ENCODE data around the gene ABCB11. TPM values are rescaled to one million over a fixed set of nuclear protein-coding genes. Genes with fewer than 3 reads are reported as not detected.
A peak's percentile ranks its signal among the peaks of the same experiment; 100 is the strongest.

Gene ABCB11
- total and polyA plus RNA-seq, 7 donors = 0.01 to 0.12 (median 0.04) TPM; not detected in 2

DNA sequence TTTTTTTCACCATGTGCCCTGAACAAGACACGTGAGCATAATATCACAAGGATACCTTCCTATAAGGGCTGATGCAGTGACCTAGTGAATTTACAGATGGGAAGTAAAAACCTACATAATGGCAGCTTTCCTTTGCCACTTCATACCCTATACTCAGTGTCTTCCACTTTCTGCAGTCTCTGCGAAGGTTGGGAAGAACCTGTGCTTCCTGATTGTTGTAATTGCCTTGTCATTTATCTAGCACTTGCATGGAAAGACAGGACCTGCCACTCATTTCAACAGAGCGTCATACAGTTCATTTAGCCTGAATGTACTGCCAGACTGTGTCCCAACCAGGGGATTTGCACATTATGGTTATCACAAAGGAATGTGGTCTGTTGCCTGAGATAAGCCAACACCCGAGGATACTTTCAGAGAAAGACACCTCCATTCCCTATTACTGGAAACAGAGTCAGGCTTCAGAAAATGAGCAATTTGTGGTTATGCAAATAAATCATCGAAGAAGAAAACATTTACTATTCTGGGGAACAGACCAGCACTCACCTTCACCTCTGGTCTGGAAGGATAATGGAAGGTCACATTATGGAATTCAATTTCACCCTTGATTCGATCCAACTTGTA lies 55.0 kb downstream of the ABCB11 start:
- H3K4me1 ChIP-seq = no peaks in the 10 kb centered on the region
- 65 to 66% (median 65%) methylated on average over 6 of the region's 6 CpGs for WGBS, 3 donors
- no peak overlapping the region for H3K27ac ChIP-seq
- H3K9me3 ChIP-seq = no peaks in the 10 kb centered on the region
- intact Hi-C loops (cut with DNase I) = no loop called here
- TF ChIP-seq, protein P1, sequence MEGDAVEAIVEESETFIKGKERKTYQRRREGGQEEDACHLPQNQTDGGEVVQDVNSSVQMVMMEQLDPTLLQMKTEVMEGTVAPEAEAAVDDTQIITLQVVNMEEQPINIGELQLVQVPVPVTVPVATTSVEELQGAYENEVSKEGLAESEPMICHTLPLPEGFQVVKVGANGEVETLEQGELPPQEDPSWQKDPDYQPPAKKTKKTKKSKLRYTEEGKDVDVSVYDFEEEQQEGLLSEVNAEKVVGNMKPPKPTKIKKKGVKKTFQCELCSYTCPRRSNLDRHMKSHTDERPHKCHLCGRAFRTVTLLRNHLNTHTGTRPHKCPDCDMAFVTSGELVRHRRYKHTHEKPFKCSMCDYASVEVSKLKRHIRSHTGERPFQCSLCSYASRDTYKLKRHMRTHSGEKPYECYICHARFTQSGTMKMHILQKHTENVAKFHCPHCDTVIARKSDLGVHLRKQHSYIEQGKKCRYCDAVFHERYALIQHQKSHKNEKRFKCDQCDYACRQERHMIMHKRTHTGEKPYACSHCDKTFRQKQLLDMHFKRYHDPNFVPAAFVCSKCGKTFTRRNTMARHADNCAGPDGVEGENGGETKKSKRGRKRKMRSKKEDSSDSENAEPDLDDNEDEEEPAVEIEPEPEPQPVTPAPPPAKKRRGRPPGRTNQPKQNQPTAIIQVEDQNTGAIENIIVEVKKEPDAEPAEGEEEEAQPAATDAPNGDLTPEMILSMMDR (IDR thresholded peaks at IDR 0.05) = no peak
- H3K27me3 ChIP-seq (ENCODE audit: insufficient read depth in 3 of 3, low read length in 2 of 3) = no peaks in the 10 kb centered on the region
- peak in 3 of 4 donors; percentile 30 to 63 (median 34) for ATAC-seq
- H3K4me3 ChIP-seq = no peak overlapping the region
- no peak for DNase-seq
- H3K36me3 ChIP-seq (ENCODE audit: insufficient read depth in 1 of 2, low read depth in 1 of 2) = no peaks in the 10 kb centered on the region

DNA sequence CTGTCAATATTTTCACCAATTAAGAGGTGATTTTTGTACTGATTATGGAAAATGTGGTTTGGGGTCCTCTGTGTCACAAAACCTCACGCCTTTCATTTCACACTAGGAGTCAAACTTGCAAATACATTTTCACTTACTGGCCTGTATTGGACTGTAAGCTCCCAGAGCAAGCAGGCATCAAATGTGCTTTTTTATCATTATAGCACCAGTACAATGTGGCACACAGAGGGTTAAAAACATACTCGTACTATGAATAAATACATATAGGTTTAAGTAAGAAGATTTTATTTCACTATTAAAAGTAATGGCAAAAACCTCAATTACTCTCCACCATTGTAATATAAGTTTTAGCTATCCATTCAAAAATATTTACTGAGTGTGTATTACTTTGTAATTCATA lies 56.7 kb downstream of the ABCB11 start:
- H3K36me3 ChIP-seq (ENCODE audit: insufficient read depth in 1 of 2, low read depth in 1 of 2) = no peaks in the 10 kb centered on the region
- 67 to 71% (median 68%) methylated on average over 2 of the region's 2 CpGs for WGBS, 3 donors
- intact Hi-C loops (cut with DNase I) = no loop called here
- no peak overlapping the region for H3K4me3 ChIP-seq
- no peaks in the 10 kb centered on the region for H3K9me3 ChIP-seq
- H3K27me3 ChIP-seq (ENCODE audit: insufficient read depth in 3 of 3, low read length in 2 of 3) = no peaks in the 10 kb centered on the region
- no peak overlapping the region for H3K27ac ChIP-seq
- ATAC-seq = peak in 1 of 4 donors; percentile 25
- H3K4me1 ChIP-seq = peaks cover 3% of the 10 kb centered on the region
- TF ChIP-seq, protein P1 (IDR thresholded peaks at IDR 0.05) = no peak
- no peak for DNase-seq

DNA sequence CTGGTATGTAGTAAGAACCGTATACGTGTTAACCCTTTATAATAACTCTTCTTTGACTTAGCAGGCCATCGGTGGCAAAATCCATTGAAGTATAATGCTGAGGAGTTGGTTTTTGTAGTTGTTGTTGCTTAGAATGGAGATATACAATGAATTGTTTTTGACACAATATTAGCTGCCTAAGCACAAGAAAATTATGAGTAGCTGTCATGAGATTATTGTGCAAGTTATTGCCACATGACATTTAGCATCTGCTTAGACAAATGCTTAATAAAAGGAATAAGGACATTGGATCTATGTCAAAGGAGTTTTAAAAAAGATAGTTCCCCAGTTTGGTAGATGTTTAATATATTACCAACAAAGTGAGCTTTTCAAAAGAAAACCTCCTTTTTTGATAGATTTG lies 59.9 kb downstream of the ABCB11 start:
- no peak for ATAC-seq
- H3K4me1 ChIP-seq = peaks cover 3% of the 10 kb centered on the region
- H3K9me3 ChIP-seq = no peaks in the 10 kb centered on the region
- no peak overlapping the region for H3K27ac ChIP-seq
- H3K36me3 ChIP-seq (ENCODE audit: insufficient read depth in 1 of 2, low read depth in 1 of 2) = no peaks in the 10 kb centered on the region
- H3K4me3 ChIP-seq = no peak overlapping the region
- DNase-seq = no peak
- intact Hi-C loops (cut with DNase I) = no loop called here
- no peaks in the 10 kb centered on the region for H3K27me3 ChIP-seq (ENCODE audit: insufficient read depth in 3 of 3, low read length in 2 of 3)
- TF ChIP-seq, protein P1 (IDR thresholded peaks at IDR 0.05) = no peak
- WGBS, 3 donors = 29 to 65% (median 54%) methylated on average over 3 of the region's 3 CpGs

DNA sequence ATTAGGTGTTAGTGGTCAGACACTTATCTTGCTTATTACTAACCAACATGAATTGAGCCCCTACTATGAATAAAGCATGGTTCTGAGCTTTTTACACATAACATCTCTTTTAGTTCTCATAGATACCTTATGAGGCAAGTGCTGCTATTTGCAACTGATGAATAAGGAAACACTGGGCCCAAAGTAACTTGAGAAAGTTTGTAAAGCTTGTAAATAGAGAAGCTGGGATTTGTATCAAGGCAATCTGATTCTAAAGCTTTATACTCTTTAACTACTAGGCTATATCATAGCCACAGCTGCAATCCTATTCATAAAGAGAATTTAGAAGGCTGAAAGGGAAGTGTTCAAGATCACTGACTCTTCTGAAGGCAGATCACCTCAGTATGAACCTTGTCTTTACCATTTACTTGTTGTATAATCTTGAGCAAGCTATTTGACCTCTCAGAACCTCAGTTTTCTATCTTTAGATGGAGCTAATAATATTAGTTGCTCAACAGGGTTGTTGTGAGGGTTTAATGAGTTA lies 60.4 kb downstream of the ABCB11 start:
- no peak for ATAC-seq
- no peak overlapping the region for H3K27ac ChIP-seq
- H3K27me3 ChIP-seq (ENCODE audit: insufficient read depth in 3 of 3, low read length in 2 of 3) = no peaks in the 10 kb centered on the region

More for the DNA sequence above, 60.4 kb downstream of the ABCB11 start:
- Histone ChIP-seq H3K9me3 (no peaks in the 10 kb centered on the region), H3K4me3 (no peak overlapping the region), H3K4me1 (peaks cover 3% of the 10 kb centered on the region), H3K36me3 (ENCODE audit: insufficient read depth in 1 of 2, low read depth in 1 of 2) (no peaks in the 10 kb centered on the region)
- TF ChIP-seq, protein P1 (IDR thresholded peaks at IDR 0.05) = no peak
- intact Hi-C loops (cut with DNase I) = no loop called here
- DNase-seq = no peak
